ENCODE data around the gene NOL4L.

The NOL4L gene

DNA sequence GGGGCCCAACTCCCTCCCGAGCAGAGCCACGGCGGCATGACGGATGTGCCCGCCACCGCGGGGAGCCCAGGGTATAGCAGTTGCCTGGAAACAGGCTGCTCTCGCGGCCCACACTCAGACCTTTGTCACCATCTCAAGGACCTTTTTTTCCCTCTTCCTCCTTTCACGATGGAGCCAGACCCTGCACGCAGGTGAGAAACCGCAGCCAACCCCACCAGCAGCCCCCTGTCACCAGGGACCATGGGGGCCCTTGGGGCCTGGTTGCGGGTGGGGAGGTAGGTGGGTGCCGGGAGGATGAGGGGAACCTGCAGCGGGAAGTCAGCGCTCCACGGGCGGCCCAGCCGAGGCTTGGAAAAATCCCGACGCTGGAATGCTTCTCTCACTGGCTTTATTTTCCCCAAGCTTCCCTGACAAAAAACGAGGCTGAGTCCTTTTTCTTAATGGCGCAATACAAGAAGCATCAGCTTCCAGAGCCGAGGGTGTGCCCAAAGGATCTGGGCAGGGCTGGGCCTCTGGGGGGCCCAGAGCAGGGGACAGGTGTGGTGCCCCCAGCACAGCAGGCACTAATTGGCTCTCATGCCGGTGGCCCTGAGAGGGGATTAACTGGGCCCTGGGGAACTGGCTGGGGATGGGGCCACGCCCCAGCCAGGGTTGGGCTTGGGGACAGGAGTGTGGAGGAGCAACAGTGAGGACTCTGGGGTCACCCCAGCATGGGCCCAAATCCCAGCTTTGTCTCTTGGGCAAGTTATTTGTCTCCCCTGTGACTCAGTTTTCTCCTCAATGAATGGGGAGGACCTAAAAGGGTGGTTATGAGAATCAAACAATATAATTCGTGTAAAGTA lies 23.9 kb downstream of the NOL4L start:
- DNase-seq (ENCODE audit: low spot score) = no peak

DNA sequence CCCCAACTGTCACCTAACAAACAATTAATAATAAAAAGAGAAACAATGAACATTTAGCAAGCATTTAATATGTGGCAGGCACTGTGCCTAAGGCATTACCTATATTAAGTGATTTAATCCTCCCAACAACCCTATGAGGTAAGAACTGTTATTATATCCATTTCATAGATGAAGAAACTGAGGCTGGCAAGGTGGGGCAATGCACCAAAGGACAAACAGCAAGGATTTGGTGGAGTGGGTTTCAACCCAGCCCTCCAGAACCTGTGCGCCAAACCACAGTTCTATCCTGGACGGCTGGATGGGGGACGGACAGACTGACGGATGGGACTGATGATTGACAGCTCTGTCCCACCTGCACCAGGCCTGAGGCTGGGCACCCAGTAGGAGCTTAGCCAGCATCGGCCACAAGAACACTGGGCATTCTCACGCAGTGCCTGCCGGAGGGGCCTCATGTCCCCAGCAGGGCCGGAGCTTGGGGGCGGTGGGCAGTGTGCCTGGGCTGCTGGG lies 24.6 kb downstream of the NOL4L start:
- DNase-seq (ENCODE audit: low spot score) = no peak

DNA sequence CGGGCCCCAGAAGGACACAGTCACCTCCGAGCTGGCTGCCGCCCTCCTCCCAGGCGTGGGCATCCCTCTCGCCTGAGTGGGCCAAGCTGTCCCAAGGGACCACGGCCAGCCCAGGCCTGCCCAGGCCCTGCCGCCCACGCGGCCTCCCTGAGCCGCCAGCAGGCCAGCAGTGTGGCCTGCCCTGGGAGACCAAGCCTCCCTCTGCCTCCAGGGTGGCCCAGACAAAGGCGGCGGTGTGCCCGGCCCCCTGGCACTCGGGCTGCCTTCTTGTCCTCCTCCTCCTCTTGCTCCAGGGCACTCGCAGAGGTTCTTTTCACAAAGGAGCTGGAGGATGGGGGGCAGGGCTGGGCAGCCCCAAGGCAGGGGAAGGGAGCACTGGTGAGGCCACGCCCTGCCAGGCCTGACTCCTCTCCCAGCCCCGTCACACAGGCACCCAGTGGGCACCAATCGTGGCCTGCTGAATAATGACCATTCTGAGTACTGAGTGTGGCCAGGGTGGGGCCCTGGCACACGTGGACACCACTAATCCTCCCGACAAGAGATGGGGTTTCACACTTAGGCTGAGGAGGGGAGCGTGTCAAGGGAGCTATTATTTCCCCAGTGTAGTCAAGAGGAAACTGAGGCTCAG lies 25.3 kb downstream of the NOL4L start:
- DNase-seq (ENCODE audit: low spot score) = no peak

DNA sequence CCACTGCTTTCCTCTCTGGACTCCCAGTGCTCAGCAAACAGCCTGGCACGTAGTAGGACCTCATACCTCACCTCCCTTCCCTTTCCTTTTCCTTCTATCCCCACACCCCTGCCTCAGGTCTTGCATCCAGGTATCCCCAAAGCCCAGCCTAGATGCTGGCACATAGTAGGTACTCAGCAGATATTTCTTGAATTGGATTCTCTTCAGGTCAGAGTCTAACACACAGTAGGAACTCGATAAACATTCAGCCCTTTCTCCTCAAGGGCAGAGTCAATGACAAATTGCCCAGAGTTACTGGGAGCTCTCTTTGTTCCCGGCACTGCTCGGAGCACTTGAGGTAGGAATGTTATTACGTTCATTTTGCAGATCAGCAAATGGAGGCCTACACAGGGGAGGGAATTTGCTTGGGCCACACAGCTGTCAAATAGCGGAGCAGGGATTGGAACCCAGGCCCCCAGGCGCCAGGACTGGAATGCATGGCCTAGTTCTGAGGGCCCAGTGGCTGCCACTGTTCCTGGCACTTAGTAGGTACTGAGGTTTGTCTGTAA lies 25.9 kb downstream of the NOL4L start:
- DNase-seq (ENCODE audit: low spot score) = no peak

DNA sequence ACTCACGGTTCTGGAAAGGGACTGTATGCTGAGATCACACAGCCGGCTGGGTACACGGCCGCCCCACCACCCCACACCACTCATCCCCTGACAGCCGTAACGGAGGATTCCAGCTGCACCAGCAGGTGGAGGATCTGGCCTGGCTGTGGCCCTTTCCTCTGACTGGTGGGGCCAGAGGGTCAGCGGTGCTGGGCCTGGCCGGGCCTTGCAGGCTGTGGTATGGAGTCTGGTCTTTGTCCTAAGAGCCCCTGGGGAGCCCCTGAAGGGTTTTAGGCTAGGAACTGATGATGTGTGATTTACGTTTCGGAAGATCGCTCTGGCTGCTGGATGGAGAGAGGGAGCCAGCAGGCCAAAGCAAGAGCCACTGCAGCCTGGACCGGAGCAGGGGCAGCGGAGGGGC lies 26.6 kb downstream of the NOL4L start:
- no peak for DNase-seq (ENCODE audit: low spot score)

DNA sequence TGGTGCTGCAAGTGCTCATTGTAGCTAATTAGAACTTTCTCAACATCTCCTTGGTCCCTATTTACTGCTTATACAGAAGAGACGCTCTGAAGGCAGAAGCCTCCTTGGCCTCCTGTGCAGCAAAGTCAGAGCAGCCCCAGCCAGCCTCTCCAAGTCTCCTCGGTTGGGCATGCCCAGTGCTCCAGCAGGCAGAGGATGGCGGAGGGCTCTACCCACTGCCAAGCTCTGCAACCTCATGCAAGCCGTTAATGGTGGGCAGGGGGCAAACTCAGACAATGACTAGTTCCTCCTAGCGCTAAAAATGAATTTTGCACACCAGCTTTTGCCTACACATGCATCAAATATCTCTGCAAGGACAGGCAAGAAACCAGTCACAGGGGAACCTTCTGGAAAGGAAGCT lies 27.8 kb downstream of the NOL4L start:
- no peak for DNase-seq (ENCODE audit: low spot score)

DNA sequence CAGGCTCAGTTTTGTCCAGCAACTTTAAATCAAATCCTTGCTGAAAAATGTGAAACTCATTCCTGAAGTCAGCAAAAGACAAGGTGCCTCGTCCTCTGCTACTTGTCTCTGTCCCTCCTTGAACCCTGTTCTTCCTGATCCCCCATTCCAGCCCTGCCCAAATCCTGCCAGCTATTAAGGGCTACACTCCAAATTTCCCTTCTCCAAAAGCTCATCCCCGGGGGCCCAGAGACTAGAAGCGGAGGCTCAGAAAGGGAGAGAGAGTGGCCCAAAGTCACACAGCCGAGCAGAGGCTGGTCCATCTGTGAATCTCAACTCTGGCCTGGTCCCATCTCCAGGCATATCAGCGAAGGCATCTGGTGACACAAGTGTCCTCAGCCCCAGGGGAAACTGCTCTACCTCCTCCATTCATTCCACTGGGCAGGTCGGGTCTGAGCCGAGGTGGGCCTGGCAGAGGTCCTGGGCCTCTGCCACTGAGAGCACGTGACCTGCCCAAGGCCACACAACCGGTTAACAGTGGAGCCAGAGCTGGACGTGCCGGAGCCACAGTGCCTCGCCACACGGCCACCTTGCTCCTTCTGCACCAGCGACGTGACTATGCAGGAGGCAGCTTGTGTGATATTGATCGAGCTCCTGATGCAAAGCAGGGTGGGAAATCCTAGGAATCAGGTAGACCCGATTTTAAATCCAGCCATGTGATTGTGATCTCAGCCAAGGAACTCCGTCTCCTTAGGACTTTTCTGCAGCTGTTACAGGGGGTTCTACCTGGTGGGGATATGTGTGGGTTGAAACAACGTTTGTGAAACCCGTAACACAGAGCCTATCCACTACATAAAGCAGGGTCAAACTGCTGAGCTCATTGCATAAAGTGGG lies 28.6 kb downstream of the NOL4L start:
- DNase-seq (ENCODE audit: low spot score) = no peak

DNA sequence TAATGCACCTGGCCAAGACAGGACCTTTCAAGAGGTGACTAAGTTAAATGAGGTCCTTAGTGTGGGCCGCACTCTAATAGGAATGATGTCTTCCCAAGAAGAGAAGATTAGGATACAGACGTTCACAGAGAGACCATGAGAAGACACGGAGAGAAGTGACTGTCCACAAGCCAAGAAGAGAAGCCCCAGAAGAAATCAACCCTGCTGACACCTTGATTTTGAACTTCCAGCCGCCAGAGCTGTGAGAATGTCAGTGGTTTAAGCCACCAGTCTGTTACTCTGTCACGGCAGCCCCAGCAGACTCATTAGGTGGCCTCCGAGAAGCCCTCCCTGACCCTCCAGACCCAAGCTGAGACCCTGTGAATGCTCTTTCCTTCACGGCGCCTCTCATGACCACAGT lies 29.5 kb downstream of the NOL4L start:
- DNase-seq (ENCODE audit: low spot score) = no peak

DNA sequence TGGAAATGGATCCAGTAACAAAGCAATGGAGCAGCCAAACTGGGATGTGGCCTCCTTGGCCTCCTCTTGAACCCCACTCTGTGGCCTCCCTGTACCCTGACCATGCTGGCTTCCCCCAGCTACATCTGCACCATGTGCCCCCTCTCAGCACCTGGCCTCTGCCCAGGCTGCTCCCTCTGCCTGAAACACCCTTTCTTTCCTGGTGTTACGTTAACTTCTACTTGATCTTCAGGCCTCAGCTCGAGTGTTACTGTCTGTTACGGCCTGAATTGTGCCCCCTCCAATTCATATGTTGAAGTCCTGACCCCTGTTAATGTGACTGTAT lies 30.2 kb downstream of the NOL4L start:
- no peak for DNase-seq (ENCODE audit: low spot score)

DNA sequence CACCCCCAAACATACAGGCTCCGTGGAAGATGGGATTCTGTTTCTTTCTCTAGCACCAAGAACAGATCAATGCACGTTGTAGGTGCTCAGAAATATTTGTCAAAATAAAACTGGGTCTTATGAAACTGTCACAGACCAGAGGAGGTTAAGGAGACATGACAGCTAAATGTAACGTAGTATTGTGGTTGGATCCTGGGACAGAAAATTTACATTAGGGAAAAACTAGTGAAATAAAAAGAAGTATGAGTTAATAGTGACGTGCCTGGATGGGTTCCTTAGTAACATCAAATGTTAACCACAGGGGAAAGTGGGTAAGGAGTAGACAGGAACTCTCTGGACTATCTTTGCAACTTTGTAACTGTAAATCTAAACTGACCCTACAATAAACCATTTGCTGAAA lies 31.5 kb downstream of the NOL4L start:
- DNase-seq (ENCODE audit: low spot score) = no peak

DNA sequence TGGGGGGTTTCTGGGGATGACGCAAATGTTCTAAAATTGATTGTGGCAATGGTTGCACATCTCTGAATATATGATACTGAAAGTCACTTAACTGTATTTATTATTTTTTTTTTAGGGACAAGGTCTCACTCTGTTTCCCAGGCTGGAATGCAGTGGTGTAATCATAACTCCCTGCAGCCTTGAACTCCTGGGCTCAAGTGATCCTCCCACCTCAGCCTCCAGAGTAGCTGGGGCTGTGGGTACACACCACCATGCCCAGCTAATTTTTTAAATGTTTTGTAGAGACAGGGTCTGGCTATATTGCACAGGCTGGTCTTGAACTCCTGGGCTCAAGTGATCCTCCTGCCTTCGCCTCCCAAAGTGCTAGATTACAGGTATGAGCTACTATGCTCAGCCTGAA lies 33.4 kb downstream of the NOL4L start:
- no peak for DNase-seq (ENCODE audit: low spot score)

DNA sequence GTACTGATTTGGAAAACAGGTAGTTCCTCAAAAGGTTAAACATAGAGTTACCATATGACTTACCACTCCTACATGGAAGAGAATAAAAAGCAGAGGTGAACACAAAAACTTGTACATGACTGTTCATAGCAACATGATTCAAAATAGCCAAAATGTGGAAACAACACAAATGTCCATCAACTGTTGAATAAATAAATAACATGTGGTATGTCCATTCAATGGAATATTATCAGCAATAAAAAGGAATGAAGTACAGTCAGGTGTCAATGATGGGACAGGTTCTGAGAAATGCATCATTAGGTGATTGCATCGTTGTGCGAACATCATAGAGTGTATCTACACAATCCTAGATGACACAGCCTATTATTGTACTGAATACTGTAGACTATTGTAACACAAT lies 35.3 kb downstream of the NOL4L start:
- DNase-seq (ENCODE audit: low spot score) = no peak

DNA sequence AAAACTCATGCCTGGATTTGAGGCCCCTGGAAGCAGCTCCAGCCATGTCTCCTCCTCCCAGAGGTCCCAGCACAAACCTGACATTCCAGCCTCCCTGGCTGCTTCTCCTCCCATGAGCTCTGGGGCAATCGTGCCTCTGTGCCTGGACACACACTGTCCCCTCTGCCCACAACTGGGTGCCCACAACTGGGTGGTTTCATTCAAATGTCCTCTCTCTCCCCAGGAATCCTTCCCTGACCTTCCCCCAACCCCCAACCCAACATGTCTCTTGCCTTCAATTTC lies 37.4 kb downstream of the NOL4L start:
- no peak for DNase-seq (ENCODE audit: low spot score)

DNA sequence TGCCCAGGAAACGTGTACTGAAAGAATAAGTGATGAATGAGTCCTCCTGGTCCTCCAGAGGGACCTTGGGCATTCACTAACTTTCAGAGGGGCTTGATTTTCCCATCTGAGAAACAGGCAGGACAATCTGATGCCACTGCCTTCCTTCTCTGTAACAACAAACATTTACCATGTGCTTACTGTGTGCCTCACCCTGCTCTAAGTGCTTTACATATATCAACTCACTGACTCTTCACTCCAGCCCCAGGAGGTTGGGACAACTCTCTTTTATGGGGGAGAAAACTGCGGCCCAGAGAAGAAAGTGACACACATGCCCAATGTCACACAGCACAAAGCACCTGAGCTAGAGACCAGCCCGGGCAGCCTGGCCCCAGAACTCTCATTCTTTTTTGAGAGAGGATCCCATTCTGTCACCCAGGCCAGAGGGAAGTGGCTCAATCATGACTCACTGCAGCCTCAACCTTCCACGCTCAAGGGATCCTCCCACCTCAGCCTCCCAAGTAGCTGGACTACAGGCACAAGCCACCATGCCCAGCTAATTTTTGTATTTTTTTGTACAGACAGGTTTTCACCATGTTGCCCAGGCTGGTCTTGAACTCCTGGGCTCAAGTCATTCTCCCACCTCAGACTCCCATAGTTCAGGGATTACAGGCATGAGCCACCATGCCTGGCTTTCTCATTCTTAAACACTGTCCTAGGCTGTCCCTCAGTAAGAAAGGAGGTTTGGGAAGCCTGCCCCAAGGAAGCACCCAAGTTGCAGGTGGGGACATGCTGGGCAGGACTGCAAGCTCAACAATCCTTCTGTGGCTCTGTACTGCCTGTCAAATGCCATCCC lies 38.0 kb downstream of the NOL4L start:
- DNase-seq (ENCODE audit: low spot score) = no peak

DNA sequence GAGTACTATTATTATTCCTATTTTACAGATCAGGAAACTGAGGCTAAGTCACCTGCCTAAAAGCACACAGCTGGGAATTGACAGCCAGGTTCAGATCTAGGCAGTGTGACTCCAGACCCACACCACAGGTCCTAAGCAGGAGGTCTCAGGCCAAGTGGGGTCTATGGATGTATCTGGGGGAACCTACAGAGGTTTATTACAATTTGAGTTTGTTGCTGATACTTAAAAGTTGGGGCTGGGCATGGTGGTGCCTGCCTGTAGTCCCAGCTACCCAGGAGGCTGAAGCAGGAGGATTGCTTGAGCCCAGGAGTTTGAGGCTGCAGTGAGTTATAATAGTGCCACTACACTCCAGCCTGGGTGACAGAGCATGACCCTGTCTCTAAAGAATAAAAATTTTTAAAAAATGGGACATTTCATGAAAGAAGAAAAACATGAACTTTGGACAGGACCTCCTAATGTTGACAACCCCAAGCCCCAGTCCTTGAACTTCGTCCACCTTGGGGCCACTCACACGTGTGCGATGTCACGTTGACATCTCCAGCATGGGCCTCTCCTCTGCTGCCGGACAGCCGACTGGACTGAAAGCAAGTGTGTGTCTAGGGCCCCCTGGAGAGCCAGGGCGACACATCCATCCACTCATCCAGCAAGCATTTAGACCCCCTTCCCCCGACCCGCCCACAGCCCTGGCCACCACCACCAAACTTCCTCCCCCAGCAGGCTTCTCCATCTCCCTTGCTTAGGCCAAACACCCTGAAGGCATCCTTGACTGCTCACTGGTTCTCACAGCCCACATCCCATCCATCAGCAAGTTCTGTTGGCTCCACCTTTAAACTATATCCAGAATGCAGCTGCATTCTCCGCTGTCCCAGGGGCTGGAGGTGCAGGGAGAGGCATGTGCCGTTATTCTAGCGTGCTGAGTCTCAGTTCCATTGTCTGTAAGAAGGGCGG lies 40.0 kb downstream of the NOL4L start:
- no peak for DNase-seq (ENCODE audit: low spot score)

DNA sequence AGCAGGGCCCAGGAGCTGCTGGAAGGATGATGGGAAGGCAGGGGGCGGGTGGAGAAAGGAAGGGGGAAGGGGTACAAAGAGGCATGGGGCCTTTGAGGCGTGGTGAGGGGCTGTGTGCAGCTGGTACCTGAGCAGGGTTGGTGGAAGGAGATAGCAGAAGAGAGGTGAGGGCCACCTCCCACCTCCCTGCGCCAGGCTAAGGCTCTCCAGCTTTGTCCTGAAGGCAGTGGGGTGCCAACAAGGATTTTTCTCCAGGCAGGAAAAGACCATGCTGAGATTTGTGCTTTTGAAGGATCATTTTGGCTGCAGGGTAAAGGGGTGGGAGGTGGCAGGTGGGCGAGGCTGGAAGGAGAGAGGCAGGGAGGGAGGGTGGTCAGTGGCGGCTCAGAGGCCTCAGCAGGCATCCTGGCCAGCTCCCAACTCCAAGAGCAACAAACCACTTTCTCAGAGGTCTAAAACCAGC lies 40.8 kb downstream of the NOL4L start:
- no peak for DNase-seq (ENCODE audit: low spot score)

DNA sequence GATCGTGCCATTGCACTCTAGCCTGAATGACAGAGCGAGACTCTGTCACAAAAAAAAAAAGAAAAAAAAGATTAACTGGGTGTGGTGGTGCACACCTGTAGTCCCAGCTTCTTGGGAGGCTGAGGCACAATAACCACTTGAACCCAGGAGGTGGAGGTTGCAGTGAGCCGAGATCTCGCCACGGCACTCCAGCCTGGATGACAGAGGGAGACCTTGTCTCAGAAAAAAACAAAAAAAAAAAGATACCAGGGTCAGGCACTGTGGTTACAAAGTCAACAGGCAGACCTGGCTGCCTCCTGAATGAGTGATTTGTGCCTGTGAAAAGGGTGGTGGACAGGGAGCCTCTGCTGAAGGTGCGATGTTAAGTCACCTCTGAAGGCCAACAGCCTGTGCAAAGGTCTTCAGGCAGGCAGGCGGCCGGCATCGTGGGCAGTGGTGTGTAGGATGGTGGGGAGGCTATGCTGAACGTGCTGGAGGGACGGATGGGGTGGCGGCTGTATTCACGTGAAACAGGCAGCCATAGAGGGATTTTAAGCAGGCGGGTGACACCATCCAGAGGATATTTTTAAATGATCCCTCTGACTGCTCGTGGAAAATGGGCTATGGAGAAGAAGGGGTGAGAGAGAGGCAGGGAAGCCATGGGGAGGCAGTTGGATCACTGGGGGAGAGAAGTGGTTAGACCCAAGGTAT lies 41.4 kb downstream of the NOL4L start:
- DNase-seq (ENCODE audit: low spot score) = no peak

DNA sequence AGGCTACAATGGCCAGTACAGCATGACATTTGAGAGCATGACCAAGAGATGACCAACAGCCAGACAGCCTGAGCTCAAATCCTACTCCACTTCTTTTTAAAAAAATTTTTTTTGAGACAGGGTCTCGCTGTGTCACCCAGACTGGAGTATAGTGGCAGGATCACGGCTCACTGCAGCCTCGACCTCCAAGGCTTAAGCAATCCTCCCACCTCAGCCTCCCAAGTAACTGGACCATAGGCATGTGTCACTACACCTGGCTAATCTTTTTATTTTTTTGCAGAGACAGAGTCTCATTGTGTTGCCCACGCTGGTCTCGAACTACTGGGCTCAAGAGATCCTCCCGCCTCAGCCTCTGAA lies 42.9 kb downstream of the NOL4L start:
- DNase-seq (ENCODE audit: low spot score) = no peak

DNA sequence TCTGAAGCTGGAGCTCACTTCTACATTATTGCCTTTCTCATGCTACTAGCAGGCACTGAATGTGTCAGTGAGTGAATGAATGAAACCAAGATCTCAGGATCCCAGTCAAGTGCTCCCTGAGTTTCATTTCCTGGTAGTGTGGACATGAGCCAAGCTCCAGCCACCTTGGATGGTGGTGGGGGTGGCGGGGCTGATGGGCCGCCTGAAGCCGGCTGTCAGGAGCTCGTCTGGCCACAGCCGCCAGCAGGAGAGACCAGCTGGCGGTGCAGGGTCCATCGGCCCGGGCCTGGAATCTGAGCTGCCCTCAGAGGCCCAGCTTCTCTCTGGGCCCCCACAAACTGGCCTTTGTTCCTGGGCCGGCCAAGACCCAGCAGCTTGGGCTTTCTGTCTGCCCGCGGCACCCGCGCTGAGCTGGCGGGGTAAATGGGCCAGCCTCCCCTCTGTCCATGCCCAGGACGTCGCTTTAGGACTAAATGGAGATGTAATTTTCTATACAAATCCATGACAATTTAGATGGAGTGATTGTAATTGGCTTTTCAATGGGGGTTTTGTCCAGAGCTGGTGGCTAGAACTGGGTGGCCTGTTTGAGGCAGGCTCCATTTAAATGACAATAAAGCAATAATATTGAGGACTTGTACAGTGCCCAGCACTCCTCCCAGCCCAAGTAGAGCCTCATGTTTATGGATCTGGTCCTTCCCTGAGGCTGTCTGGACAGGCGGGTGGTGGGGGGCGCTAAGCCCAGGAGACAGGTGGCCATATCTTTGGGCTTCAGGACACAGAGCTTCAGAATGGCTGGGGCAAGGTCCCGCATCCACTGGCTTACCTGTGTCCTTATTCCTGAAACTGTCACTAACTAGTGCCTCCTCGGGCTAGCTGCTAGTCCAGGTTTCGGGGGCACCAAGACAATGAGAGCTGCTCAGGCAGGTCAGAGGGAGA lies 43.5 kb downstream of the NOL4L start:
- no peak for DNase-seq (ENCODE audit: low spot score)
